ENCODE measurements around the gene SLC23A3.

SLC23A3 gene

GRCh38 chr2:219119422-219120043, 50.3 kb downstream of the SLC23A3 start:
- no peaks in the 10 kb centered on the region for H3K36me3 Mint-ChIP-seq (ENCODE audit: low read depth)
- H3K4me3 Mint-ChIP-seq = no peak overlapping the region
- H3K9me3 Mint-ChIP-seq = no peaks in the 10 kb centered on the region
- peaks cover 3% of the 10 kb centered on the region for H3K4me1 Mint-ChIP-seq
- H3K27me3 Mint-ChIP-seq (ENCODE audit: low read depth) = peaks cover 6% of the 10 kb centered on the region
- no peak overlapping the region for H3K27ac Mint-ChIP-seq
- TF ChIP-seq, protein P1, sequence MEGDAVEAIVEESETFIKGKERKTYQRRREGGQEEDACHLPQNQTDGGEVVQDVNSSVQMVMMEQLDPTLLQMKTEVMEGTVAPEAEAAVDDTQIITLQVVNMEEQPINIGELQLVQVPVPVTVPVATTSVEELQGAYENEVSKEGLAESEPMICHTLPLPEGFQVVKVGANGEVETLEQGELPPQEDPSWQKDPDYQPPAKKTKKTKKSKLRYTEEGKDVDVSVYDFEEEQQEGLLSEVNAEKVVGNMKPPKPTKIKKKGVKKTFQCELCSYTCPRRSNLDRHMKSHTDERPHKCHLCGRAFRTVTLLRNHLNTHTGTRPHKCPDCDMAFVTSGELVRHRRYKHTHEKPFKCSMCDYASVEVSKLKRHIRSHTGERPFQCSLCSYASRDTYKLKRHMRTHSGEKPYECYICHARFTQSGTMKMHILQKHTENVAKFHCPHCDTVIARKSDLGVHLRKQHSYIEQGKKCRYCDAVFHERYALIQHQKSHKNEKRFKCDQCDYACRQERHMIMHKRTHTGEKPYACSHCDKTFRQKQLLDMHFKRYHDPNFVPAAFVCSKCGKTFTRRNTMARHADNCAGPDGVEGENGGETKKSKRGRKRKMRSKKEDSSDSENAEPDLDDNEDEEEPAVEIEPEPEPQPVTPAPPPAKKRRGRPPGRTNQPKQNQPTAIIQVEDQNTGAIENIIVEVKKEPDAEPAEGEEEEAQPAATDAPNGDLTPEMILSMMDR (IDR thresholded peaks at IDR 0.05; ENCODE audit: unreplicated experiment in 3 of 3) = peak; percentile 69 to 77 (median 74)

DNA sequence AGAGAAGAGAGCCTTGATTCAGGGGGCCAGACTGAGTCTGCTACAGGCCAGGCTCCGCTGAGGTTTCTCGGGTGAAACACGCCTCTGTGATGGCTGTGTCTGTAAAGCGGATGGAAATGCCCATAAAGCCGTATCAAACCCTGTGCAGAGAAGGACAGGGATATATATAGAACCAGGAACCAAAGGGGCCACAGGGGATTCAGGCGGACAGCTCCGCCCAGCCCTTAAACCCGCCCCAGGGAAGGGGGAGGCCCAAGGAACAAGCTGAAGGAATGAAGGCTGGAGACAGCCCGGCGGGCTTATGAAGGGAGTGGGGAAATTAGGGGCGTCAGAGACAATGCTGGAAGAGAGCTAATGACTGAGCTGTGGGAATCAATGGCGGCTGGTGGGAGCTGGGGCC, 51.3 kb downstream of the SLC23A3 start:
- Mint-ChIP-seq H3K36me3 (ENCODE audit: low read depth) (no peaks in the 10 kb centered on the region), H3K27me3 (ENCODE audit: low read depth) (peaks cover 6% of the 10 kb centered on the region), H3K9me3 (no peaks in the 10 kb centered on the region), H3K4me1 (no peaks in the 10 kb centered on the region), H3K27ac (no peak overlapping the region), H3K4me3 (no peak overlapping the region)
- TF ChIP-seq, protein P1 (IDR thresholded peaks at IDR 0.05; ENCODE audit: unreplicated experiment in 3 of 3) = no peak

GRCh38 chr2:219116776-219117646, 52.8 kb downstream of the SLC23A3 start:
- no peaks in the 10 kb centered on the region for H3K4me1 Mint-ChIP-seq
- no peak overlapping the region for H3K27ac Mint-ChIP-seq
- H3K27me3 Mint-ChIP-seq (ENCODE audit: low read depth) = peaks cover 6% of the 10 kb centered on the region
- H3K36me3 Mint-ChIP-seq (ENCODE audit: low read depth) = no peaks in the 10 kb centered on the region
- TF ChIP-seq, protein P1 (IDR thresholded peaks at IDR 0.05; ENCODE audit: unreplicated experiment in 3 of 3) = no peak
- H3K4me3 Mint-ChIP-seq = no peak overlapping the region
- H3K9me3 Mint-ChIP-seq = no peaks in the 10 kb centered on the region

- Mint-ChIP-seq H3K4me3 (no peak overlapping the region), H3K4me1 (peaks cover 5% of the 10 kb centered on the region), H3K9me3 (no peaks in the 10 kb centered on the region), H3K36me3 (ENCODE audit: low read depth) (no peaks in the 10 kb centered on the region), H3K27ac (no peak overlapping the region), H3K27me3 (ENCODE audit: low read depth) (peaks cover 12% of the 10 kb centered on the region)
- TF ChIP-seq, protein P1 (IDR thresholded peaks at IDR 0.05; ENCODE audit: unreplicated experiment in 3 of 3) = no peak
These were observed 57.0 kb downstream of the SLC23A3 start for GRCh38 chr2:219112651-219113338.

- Mint-ChIP-seq H3K9me3 (no peaks in the 10 kb centered on the region), H3K27me3 (ENCODE audit: low read depth) (peaks cover 8% of the 10 kb centered on the region), H3K27ac (no peak overlapping the region), H3K4me1 (peaks cover 5% of the 10 kb centered on the region), H3K36me3 (ENCODE audit: low read depth) (no peaks in the 10 kb centered on the region), H3K4me3 (no peak overlapping the region)
- TF ChIP-seq, protein P1 (IDR thresholded peaks at IDR 0.05; ENCODE audit: unreplicated experiment in 3 of 3) = no peak
These were observed 57.8 kb downstream of the SLC23A3 start for GRCh38 chr2:219112062-219112406.
